Fibroblast of pulmonary artery (primary cell): ENCODE data around the gene IL11RA.
A peak's percentile ranks its signal among the peaks of the same experiment; 100 is the strongest.

ENCODE experiments used
- DNase-seq: peaks from one replicate; pipeline ENCODE4 v3.0.0-alpha.2; 2010; ENCODE audit warnings: low read depth
- H3K4me3 ChIP-seq: replicated peaks from 2 replicates; pipeline ENCODE4 v1.5.1; 2011; ENCODE audit warnings: low read depth, mild to moderate bottlenecking, control low read depth, low read length, moderate library complexity
- TF ChIP-seq, protein P1 (sequence below): IDR thresholded peaks from 2 replicates; pipeline ENCODE4 v1.5.1; 2011; ENCODE audit warnings: mild to moderate bottlenecking, control low read depth, low read length, inconsistent platforms; ENCODE audit errors: missing control alignments

The IL11RA gene

DNA sequence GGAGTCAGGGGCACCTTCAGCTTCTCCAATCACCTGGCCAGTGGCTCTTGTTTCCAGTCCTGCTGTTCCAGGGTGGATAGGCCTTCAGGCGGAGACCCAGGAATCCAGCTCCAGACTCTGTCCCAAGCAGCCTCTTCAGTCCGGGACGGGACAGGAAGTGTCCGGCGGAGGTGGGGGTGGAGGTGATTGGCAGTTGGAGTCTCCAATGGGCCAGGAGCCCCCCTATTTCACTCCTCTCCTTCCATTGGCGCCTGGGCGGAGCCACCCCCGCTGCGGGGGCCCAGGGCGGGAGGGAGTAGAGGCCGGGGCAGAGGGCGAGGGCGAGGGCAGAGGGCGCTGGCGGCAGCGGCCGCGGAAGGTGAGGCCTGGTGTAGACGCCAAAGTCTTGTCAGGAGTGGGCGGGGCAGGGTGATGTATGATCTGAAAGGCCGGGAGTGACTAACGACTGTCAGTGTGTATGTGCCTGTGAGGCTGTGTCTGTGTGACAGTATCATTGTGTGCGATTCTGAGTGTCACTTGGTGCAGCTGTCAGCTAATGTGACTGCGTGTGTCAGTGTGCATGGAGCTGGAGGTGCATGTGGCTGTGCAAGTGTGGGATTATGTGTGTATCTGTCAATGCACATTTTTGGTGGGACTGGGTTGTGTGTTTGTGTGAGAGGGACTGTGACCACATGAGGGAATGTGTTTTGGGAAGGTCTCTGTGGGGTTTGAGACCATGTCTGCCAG is at the start of gene IL11RA:
Gene IL11RA, plus strand, starts transcription at position 310 of the 726 bp plus-strand sequence. CDS start 3,033 bp downstream, outside the sequence.
- peak within 1 kb of the TSS; percentile 52 for H3K4me3 ChIP-seq
- peak; percentile 82 for DNase-seq
- TF ChIP-seq, protein P1, sequence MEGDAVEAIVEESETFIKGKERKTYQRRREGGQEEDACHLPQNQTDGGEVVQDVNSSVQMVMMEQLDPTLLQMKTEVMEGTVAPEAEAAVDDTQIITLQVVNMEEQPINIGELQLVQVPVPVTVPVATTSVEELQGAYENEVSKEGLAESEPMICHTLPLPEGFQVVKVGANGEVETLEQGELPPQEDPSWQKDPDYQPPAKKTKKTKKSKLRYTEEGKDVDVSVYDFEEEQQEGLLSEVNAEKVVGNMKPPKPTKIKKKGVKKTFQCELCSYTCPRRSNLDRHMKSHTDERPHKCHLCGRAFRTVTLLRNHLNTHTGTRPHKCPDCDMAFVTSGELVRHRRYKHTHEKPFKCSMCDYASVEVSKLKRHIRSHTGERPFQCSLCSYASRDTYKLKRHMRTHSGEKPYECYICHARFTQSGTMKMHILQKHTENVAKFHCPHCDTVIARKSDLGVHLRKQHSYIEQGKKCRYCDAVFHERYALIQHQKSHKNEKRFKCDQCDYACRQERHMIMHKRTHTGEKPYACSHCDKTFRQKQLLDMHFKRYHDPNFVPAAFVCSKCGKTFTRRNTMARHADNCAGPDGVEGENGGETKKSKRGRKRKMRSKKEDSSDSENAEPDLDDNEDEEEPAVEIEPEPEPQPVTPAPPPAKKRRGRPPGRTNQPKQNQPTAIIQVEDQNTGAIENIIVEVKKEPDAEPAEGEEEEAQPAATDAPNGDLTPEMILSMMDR: no peak

DNA sequence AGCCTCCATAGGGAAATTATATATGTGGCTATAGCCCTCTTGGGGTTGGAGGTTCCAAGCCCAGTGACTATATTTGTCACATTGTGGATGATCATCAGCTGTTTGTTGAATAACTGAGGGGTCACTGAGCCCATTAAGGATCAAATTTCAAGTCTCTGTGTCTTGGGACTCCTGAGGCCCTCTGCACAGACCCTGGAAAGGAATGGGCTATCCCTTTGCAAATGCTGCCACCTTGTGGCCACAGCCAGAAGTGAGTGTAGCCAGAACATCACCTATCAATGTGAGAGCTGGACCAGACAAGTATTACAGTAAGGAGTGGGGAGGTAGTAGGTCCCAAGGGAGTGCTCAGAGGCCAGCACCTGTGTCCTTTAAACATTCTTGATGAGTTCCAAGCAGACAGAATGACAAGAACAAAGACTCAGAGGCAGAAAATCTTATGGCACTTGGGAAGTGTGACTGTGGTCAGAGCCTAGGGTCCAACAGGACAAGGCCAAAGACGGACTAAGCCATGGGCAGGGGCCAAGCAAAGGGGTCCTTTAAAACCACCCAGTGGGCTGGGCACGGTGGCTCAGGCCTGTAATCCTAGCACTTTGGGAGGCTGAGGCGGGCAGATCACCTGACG is 48.3 kb upstream of the IL11RA start:
- peak; percentile 79 for DNase-seq
- TF ChIP-seq, protein P1: peak; percentile 96
- no peak overlapping the region for H3K4me3 ChIP-seq

DNA sequence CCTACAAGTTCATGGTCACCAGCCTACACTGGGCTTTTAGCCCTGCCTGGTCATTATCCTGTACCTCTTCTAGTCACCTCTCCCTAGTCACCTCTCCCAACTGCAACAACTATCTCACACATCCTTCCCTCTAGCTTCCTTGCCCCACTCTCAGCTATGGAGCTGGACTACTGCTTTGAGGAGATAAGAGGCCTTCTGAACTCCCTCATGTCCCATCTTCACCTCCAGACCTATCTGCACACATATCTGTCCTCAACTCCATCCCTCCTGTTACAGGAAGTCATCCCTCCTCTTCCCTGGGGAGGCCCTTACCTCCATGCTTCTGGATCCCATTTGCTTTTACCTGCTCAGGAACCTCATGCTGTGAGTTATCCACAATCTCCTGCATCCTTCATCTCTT is 45.8 kb upstream of the IL11RA start:
- TF ChIP-seq, protein P1: no peak
- no peak for DNase-seq
- H3K4me3 ChIP-seq: no peak overlapping the region

DNA sequence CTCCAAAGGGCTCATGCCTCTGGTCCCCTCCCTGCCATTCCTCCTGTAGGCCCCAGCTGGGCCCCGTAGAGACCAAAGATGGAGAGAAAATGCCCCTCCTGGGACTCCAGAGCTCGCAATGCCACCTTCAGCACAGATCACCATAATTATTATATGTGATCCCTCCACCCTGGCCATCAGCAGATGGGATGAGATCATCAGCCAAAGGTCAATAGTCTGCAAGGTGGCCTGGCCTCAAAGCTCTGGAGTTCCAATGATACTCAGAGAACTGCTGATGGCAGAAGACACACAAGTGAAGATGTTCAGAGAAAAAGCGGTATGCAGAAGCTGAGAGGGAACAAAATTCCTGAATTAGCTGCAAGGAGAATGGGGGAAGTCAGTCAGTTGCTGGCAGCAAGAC is 45.1 kb upstream of the IL11RA start:
- H3K4me3 ChIP-seq: no peak overlapping the region
- DNase-seq: no peak
- TF ChIP-seq, protein P1: no peak

DNA sequence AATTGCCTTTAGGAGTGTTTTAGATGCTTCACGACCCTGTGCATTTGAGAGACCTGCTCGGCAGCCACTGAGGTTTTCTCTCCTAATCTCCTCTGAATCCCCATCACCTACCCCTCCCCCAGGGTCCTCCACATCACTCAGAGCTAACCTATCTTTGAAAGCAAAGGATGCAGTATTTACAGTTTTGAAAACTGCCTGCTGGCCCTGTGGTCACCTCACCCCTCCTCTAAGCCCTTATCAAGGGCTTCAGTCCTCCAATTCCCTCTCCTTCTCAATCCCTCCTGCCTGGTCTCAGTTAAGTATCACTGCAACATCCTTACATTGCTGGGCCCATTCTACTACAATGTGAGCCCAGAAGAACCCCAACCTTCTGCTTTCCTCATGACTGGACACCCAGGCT is 44.7 kb upstream of the IL11RA start:
- TF ChIP-seq, protein P1: no peak
- DNase-seq: no peak
- no peak overlapping the region for H3K4me3 ChIP-seq

DNA sequence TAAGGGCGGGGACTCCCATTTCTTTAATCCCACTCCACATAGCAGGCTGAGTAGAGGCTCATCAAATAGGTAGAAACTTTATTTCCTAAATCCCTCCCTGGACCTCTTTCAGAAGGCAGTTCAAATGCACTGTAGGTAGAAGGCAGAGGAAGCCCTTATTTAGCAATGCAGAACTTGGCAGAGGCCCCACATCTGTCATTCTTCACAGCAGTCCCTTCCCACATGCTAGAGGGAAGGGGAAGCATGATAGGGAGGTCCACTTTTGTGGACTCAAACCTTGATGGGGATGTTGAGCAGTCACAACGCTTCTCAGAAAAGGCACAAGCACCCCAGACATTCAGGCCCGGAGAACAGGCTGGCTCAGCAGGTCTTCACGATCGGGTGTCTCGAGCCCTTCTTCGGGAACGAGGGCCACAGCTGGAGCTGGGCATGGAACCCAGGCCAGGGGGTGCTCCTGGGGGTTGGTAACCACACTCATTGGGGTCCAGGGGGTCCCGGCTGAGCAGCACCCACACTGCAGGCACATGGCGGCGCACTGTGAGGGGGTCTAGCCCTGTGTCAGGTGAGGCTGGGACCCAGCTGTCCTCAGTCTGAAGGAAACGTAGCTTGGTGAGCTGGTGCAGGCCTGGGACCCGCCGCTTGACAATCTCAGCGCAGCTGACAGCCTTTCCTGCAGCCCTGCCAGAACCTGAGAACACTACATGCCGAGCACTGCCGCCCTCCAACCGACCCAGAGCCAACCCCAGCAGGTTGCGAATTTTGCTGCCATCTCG is 41.4 kb upstream of the IL11RA start:
- H3K4me3 ChIP-seq: peak overlapping the region; percentile 88
- TF ChIP-seq, protein P1: no peak
- DNase-seq: no peak
